Heart left ventricle (tissue), 16 donors: Measurements from ENCODE around the gene GLT1D1. TPM values are rescaled to one million over a fixed set of nuclear protein-coding genes. Genes with fewer than 3 reads are reported as not detected.

Experiments used
- ATAC-seq, 4 donors: fragments of 200-7000 bp; cut with Tn5 transposase; one replicate each; pipeline ENCODE4 v1.9.1; 2020 to 2022; ENCODE audit warnings: moderate library complexity in 4 of 4, mild to moderate bottlenecking in 3 of 4, moderate number of reproducible peaks in 1 of 4
- DNase-seq, 5 donors: peaks; one replicate each; pipeline ENCODE4 v3.0.0-alpha.2; 2020
- H3K27ac ChIP-seq, 12 donors: fragments of 200-600 bp; sonication (generic) in 4 of 12; one replicate each; pipeline versions ENCODE4 v1.5.0 to v1.8.0; 2016 to 2022; ENCODE audit warnings: mild to moderate bottlenecking in 2 of 12
- H3K27me3 ChIP-seq, 9 donors: fragments of 200-600 bp; sonication (generic) in 2 of 9; one replicate each; pipeline versions ENCODE4 v1.5.1 to v1.8.0; 2016 to 2022; ENCODE audit warnings: mild to moderate bottlenecking in 3 of 9
- H3K36me3 ChIP-seq, 9 donors: fragments of 200-600 bp; sonication (generic) in 2 of 9; one replicate each; pipeline versions ENCODE4 v1.5.0 to v1.8.0; 2018 to 2022; ENCODE audit warnings: mild to moderate bottlenecking in 2 of 9
- H3K4me1 ChIP-seq, 12 donors: fragments of 200-600 bp; sonication (generic) in 4 of 12; one replicate each; pipeline versions ENCODE4 v1.5.0 to v1.8.0; 2016 to 2022; ENCODE audit warnings: mild to moderate bottlenecking in 3 of 12
- H3K4me3 ChIP-seq, 12 donors: fragments of 200-600 bp; sonication (generic) in 4 of 12; one replicate each; pipeline versions ENCODE4 v1.5.0 to v1.8.0; 2017 to 2022; ENCODE audit warnings: mild to moderate bottlenecking in 9 of 12, moderate library complexity in 4 of 12
- H3K9me3 ChIP-seq, 12 donors: fragments of 200-600 bp; sonication (generic) in 4 of 12; one replicate each; pipeline versions ENCODE4 v1.5.0 to v1.8.0; 2016 to 2022; ENCODE audit warnings: mild to moderate bottlenecking in 1 of 12
- POLR2A ChIP-seq, 2 donors: fragments of 450-650 bp; IDR thresholded peaks; one replicate each; pipeline ENCODE4 v1.6.1; 2017; ENCODE audit warnings: antibody characterized with exemption in 2 of 2, mild to moderate bottlenecking in 2 of 2, moderate library complexity in 2 of 2
- WGBS, 4 donors: extraction: QIAGEN DNeasy Blood & Tissue Kit in 2 of 4; methylation state at CpG; one replicate each; pipeline versions ENCODE4 v1.1.5 to v1.1.7; 2013 to 2018; 5-methylcytosine and 5-hydroxymethylcytosine counted together
- intact Hi-C, 10 donors: fragments of 100-400 bp; cut with DNase I; formaldehyde crosslinking; loops; one replicate each; pipeline versions ENCODE4 v1.11.1 to v1.14.2; 2022
- polyA plus RNA-seq, 2 donors: library from polyadenylated mRNA; stranded (reverse); fragments of 200-250 nt; gene quantifications; one replicate each; pipeline ENCODE4 v1.2.3, GENCODE V29; 2013
- total RNA-seq, 9 donors: library from RNA; depleted of rRNA in 2 of 9; stranded (reverse); fragments of >200 nt in 2 of 9; fragmentation: NEBNext Ultra II Directional in 3 of 9; extraction: Animal tissue kit (Norgen Biotek cat#: 25700) in 3 of 9; gene quantifications; one replicate each; pipeline versions ENCODE4 v1.1.0 to v1.2.4, GENCODE V29; 2016 to 2023
- TF ChIP-seq, protein P1 (sequence below), 12 donors: fragments of 200-600 bp; sonication (generic) in 4 of 12; IDR thresholded peaks; one replicate each; pipeline versions ENCODE4 v1.5.0 to v1.8.0; 2018 to 2022; ENCODE audit warnings: antibody characterized with exemption in 12 of 12, mild to moderate bottlenecking in 5 of 12
- donor health status: ischemic (EF 13 %, LVEDD 7.1; RV severe dilation, severe dysfunction).
- donor health status: healthy with polysubstance abuse.
- donor health status: DM: no; HTN: yes; CAD: no.
- donor health status: DM: no; HTN: no; CAD: no.
- donor health status: ischemic (EF 25% LVEDD 6.9; RV normal size, moderate dysfunction).
- donor health status: ischemic (EF 25% LVEDD 5.7; RV mildly dilated, moderate dysfunction).
- donor health status: healthy.
- donor health status: DM: yes; HTN: yes; CAD: no.
- donor health status: ischemic (EF 35%, LVEDD 5.7; RV mildly dilated, moderate dysfunction).
- donor health status: nonischemic (EF 11% LVEDD 7.7; RV severe dilation, severe dysfunction).
- donor health status: DM: yes; HTN: yes; CAD: no.
- donor health status: PGD.
- donor health status: ischemic (EF 29% LVEDD 5.4; RV normal size, mild dysfunction).
- donor health status: nonischemic (EF 23%, LVEDD 6.1; RV moderate dilation, normal function).

The GLT1D1 gene
- total and polyA plus RNA-seq, 11 donors, result 0.11 to 2.3 (median 0.38) TPM

- 53 to 71% (median 65%) methylated on average over 9 of the region's 9 CpGs for WGBS, 4 donors
- TF ChIP-seq, protein P1, sequence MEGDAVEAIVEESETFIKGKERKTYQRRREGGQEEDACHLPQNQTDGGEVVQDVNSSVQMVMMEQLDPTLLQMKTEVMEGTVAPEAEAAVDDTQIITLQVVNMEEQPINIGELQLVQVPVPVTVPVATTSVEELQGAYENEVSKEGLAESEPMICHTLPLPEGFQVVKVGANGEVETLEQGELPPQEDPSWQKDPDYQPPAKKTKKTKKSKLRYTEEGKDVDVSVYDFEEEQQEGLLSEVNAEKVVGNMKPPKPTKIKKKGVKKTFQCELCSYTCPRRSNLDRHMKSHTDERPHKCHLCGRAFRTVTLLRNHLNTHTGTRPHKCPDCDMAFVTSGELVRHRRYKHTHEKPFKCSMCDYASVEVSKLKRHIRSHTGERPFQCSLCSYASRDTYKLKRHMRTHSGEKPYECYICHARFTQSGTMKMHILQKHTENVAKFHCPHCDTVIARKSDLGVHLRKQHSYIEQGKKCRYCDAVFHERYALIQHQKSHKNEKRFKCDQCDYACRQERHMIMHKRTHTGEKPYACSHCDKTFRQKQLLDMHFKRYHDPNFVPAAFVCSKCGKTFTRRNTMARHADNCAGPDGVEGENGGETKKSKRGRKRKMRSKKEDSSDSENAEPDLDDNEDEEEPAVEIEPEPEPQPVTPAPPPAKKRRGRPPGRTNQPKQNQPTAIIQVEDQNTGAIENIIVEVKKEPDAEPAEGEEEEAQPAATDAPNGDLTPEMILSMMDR (IDR thresholded peaks at IDR 0.05), result no peak
- no peak for TF ChIP-seq POLR2A (IDR thresholded peaks at IDR 0.05)
- Histone ChIP-seq H3K27me3 (peaks cover 9 to 43% (median 19%) of the 10 kb centered on the region in 9 donors), H3K27ac (peak overlapping the region in 1 of 12 donors; percentile 20), H3K4me3 (no peak overlapping the region), H3K36me3 (no peaks in the 10 kb centered on the region), H3K9me3 (no peaks in the 10 kb centered on the region), H3K4me1 (peaks cover 0 to 9% (median 0%) of the 10 kb centered on the region in 12 donors)
- no peak for DNase-seq
- intact Hi-C loops, result no loop called here
- ATAC-seq, result no peak
Observed at GRCh38 chr12:128856035-128856790, 2.9 kb downstream of the GLT1D1 start.

GRCh38 chr12:128856791-128857078, 3.5 kb downstream of the GLT1D1 start:
- Histone ChIP-seq H3K9me3 (no peaks in the 10 kb centered on the region), H3K4me1 (peaks cover 0 to 9% (median 0%) of the 10 kb centered on the region in 12 donors), H3K27me3 (peaks cover 9 to 40% (median 19%) of the 10 kb centered on the region in 9 donors), H3K27ac (peak overlapping the region in 1 of 12 donors; percentile 20), H3K36me3 (no peaks in the 10 kb centered on the region), H3K4me3 (no peak overlapping the region)
- 93 to 96% (median 95%) methylated on average over 7 of the region's 7 CpGs for WGBS, 4 donors
- TF ChIP-seq, protein P1 (IDR thresholded peaks at IDR 0.05), result no peak
- TF ChIP-seq POLR2A (IDR thresholded peaks at IDR 0.05), result no peak
- intact Hi-C loops, result no loop called here
- no peak for DNase-seq
- ATAC-seq, result no peak

- DNase-seq (no peak), ATAC-seq (no peak)
- peaks cover 9 to 35% (median 17%) of the 10 kb centered on the region in 9 donors for H3K27me3 ChIP-seq
- TF ChIP-seq, protein P1 (IDR thresholded peaks at IDR 0.05), result no peak
- no peak for TF ChIP-seq POLR2A (IDR thresholded peaks at IDR 0.05)
- no peaks in the 10 kb centered on the region for H3K9me3 ChIP-seq
- 73 to 81% (median 76%) methylated on average over 9 of the region's 9 CpGs for WGBS, 4 donors
- H3K36me3 ChIP-seq, result no peaks in the 10 kb centered on the region
- peaks cover 0 to 9% (median 0%) of the 10 kb centered on the region in 12 donors for H3K4me1 ChIP-seq
- intact Hi-C loops, result no loop called here
- H3K4me3 ChIP-seq, result no peak overlapping the region
- H3K27ac ChIP-seq, result no peak overlapping the region
Observed at GRCh38 chr12:128857133-128857763, 4.0 kb downstream of the GLT1D1 start.

DNA sequence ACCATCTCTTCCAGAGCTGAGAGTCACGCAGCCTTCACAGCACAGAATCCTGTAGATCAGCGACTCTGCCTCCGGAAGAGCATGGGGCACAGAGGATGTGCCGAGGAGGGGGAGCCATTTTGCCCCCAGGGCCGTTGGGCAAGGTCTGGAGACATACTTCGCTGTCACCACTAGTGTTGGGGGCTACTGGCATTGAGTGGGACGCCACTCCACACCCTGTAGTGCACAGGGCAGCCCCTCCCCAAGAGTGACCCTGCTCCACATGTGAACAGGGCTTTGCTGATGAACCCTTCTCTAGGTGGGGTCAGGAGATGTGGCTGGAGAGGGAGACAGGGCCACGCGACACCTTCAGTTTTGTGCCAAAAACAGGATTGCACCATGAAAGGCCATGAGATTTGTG, 6.0 kb downstream of the GLT1D1 start:
- Histone ChIP-seq H3K27me3 (peaks cover 0 to 18% (median 5%) of the 10 kb centered on the region in 9 donors), H3K9me3 (no peaks in the 10 kb centered on the region), H3K4me3 (no peak overlapping the region), H3K4me1 (peaks cover 0 to 4% (median 0%) of the 10 kb centered on the region in 12 donors), H3K36me3 (no peaks in the 10 kb centered on the region), H3K27ac (no peak overlapping the region)
- ATAC-seq (no peak), DNase-seq (no peak)
- WGBS, 4 donors, result 69 to 85% (median 79%) methylated on average over 9 of the region's 9 CpGs
- TF ChIP-seq, protein P1 (IDR thresholded peaks at IDR 0.05), result no peak
- intact Hi-C loops, result no loop called here
